HG03469 (cell line): ENCODE measurements around the gene SLAMF6.

Experiments
- ATAC-seq: cut with Tn5 transposase; IDR thresholded peaks from one replicate; pipeline ENCODE4 v1.9.1; 2021; ENCODE audit warnings: mild to moderate bottlenecking, moderate library complexity, moderate number of reproducible peaks; ENCODE audit not compliant: unreplicated experiment

The SLAMF6 gene

DNA sequence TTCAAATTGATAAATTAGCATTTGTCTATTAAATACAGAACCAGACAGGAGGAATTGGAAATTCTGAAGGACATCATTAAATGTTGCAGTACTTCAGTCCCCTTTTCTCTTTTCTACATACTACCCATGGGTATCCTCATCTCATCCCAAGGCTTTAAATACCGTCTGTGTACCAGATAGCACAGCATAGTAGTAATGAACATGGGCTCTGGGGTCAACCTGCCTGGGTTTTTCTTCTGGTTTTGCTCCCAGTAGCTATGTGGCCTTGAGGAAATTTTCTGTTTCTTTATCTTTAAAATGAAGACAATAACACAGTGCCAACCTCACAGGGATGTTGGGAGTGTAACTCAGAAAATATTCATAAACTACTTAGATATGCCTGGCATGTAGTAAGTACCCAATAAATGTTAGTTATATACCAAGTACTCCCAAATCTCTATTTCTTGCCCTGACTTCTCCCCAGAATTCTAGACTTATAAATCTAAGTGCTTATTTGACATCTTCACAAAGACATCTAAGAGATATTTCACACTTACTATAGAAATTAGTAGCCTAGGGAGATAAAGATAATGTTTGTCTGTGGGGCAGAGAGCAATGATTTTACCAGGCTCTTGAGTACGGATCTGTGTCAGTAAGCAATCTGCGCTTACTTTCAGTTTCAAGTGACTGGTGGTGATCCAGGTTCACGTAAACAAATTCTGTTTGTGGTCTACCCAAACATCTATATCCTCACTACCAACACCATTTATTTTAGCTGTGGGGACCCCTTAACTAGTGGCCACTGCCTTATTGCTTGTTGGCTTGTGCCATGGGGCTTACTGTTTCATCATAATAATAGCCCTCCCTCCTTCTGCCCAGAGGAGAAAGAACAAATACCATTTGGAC lies 85.4 kb downstream of the SLAMF6 start:
- ATAC-seq = peak; percentile 59

DNA sequence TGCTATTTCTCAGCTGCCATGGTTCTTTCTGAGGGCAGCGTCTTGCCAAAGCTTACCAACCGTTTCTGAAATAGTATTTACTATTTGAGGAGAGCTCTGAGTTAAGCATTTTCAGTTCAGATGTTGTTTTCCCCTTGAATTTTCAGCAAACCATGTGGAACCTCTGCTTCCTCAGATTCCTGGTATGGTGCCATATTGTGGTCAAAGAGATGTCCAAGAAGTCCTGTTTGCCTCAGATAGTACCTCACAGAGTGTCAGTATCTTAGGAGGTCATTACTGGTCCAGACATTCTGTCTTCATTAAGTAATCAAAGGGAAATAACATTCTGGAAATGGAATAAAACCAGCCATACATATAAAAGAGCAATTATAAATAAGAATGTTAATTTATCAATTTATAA lies 86.1 kb downstream of the SLAMF6 start:
- no peak for ATAC-seq
